Endothelial cell of umbilical vein (primary cell): ENCODE results near the gene COX7A2L. TPM values are rescaled to one million over a fixed set of nuclear protein-coding genes. Genes with fewer than 3 reads are reported as not detected.

Experiments
- BruUV-seq: library from RNA; stranded (reverse); fragments of 400-500 nt; replicated peaks from 2 replicates; lab custom pipeline; 2021; lab: Mats Ljungman, UMichigan
- CTCF ChIA-PET: fragments of 300-600, 350-600 bp; sonication (Branson Sonifier 250); formaldehyde crosslinking; loops from one replicate; lab custom pipeline; 2021; ENCODE audit warnings: antibody characterized with exemption, inconsistent platforms; lab: Charles Lee
- POLR2A ChIA-PET: fragments of 300-600, 350-600 bp; sonication (Branson Sonifier 250); formaldehyde crosslinking; loops from one replicate; lab custom pipeline; 2021; ENCODE audit warnings: antibody characterized with exemption, inconsistent platforms; lab: Charles Lee
- DNase-seq: peaks from one replicate; pipeline ENCODE4 v3.0.0-alpha.2; 2011; ENCODE audit warnings: low read depth, low spot score
- FAIRE-seq: peaks from 2 replicates; lab custom pipeline; 2011; peaks lifted over from hg19 to GRCh38; lab: Jason Lieb, UNC
- H2AFZ ChIP-seq: 2 replicates; pipeline ENCODE4 v1.6.0; 2012; ENCODE audit warnings: low read depth, low read length, control low read depth, inconsistent platforms
- H3K27ac ChIP-seq: 2 replicates; pipeline ENCODE4 v1.5.1; 2011; ENCODE audit warnings: low read depth, mild to moderate bottlenecking, control low read depth, low read length, moderate library complexity; ENCODE audit not compliant: insufficient read depth
- H3K27me3 ChIP-seq, 2 experiments: 2 replicates each; pipeline versions ENCODE4 v1.6.0 to v1.6.1; 2011; ENCODE audit warnings: low read length in 2 of 2, mixed read lengths in 1 of 2; ENCODE audit not compliant: control insufficient read depth in 2 of 2, insufficient read depth in 2 of 2
- H3K36me3 ChIP-seq, 2 experiments: 2 replicates in 1 of 2; 3 replicates in 1 of 2; pipeline ENCODE4 v1.5.1; 2011; ENCODE audit warnings: low read length in 2 of 2, mild to moderate bottlenecking in 1 of 2, moderate library complexity in 1 of 2; ENCODE audit not compliant: control insufficient read depth in 2 of 2, insufficient read depth in 2 of 2; ENCODE audit errors: extremely low read depth in 1 of 2
- H3K4me1 ChIP-seq: 3 replicates; pipeline ENCODE4 v1.5.1; 2011; ENCODE audit warnings: mild to moderate bottlenecking, low read length; ENCODE audit not compliant: control insufficient read depth, insufficient read depth; ENCODE audit errors: extremely low read depth
- H3K4me2 ChIP-seq: 2 replicates; pipeline ENCODE4 v1.6.1; 2011; ENCODE audit warnings: low read length, control low read depth, mixed read lengths; ENCODE audit not compliant: insufficient read depth
- H3K4me3 ChIP-seq, 3 experiments: fragments of 200-600 bp in 1 of 3; sonication (generic), shearing (Covaris generic) in 1 of 3; replicated peaks in 1 of 3; 2 replicates each; pipeline ENCODE4 v1.5.1; 2011 to 2016; ENCODE audit warnings: control low read depth in 3 of 3, low read length in 3 of 3, mild to moderate bottlenecking in 2 of 3, inconsistent platforms in 1 of 3, low read depth in 1 of 3, moderate library complexity in 1 of 3; ENCODE audit not compliant: insufficient read depth in 1 of 3
- H3K79me2 ChIP-seq: 2 replicates; pipeline ENCODE4 v1.6.0; 2012; ENCODE audit warnings: low read length, inconsistent platforms; ENCODE audit not compliant: control insufficient read depth, insufficient read depth
- H3K9ac ChIP-seq: replicated peaks from 2 replicates; pipeline ENCODE3; 2011; ENCODE audit warnings: low read length, control low read depth; ENCODE audit not compliant: insufficient read depth; ENCODE audit errors: extremely low read depth
- H3K9me1 ChIP-seq: replicated peaks from 3 replicates; pipeline ENCODE4 v1.6.0; 2011; ENCODE audit warnings: mild to moderate bottlenecking, low read length; ENCODE audit not compliant: control insufficient read depth, insufficient read depth; ENCODE audit errors: extremely low read depth
- H3K9me3 ChIP-seq: replicated peaks from 2 replicates; pipeline ENCODE4 v1.5.1; 2012; ENCODE audit warnings: low read length, inconsistent platforms; ENCODE audit not compliant: control insufficient read depth, insufficient read depth
- H4K20me1 ChIP-seq: replicated peaks from 2 replicates; pipeline ENCODE3; 2011; ENCODE audit warnings: mild to moderate bottlenecking, low read length; ENCODE audit not compliant: control insufficient read depth, insufficient read depth; ENCODE audit errors: extremely low read depth
- FOS ChIP-seq: IDR thresholded peaks from 2 replicates; pipeline ENCODE4 v1.6.1; 2011; ENCODE audit warnings: mild to moderate bottlenecking, low read length, moderate library complexity, borderline replicate concordance; ENCODE audit not compliant: insufficient read depth
- GATA2 ChIP-seq: IDR thresholded peaks from 2 replicates; pipeline ENCODE4 v1.7.0; 2011; ENCODE audit warnings: low read depth, mild to moderate bottlenecking, moderate library complexity, mixed read lengths, low read length; ENCODE audit not compliant: insufficient read length, insufficient read depth
- MYC ChIP-seq: IDR thresholded peaks from one replicate; pipeline ENCODE4 v1.6.1; 2011; ENCODE audit warnings: mild to moderate bottlenecking, low read depth, low read length
- POLR2AphosphoS5 ChIP-seq: IDR thresholded peaks from 2 replicates; pipeline ENCODE4 v1.6.1; 2012; ENCODE audit warnings: low read depth, mild to moderate bottlenecking, control low read depth, low read length, moderate library complexity; ENCODE audit not compliant: insufficient read depth
- dilution Hi-C: fragments of 300-500 bp; cut with MboI; formaldehyde crosslinking; loops from one replicate; pipeline ENCODE4 v1.15.0; 2019; ENCODE audit warnings: low sequenced_read_pairs; ENCODE audit not compliant: extremely low pct_ligation_motif_present
- intact Hi-C: fragments of 100-400 bp; cut with micrococcal nuclease; formaldehyde crosslinking; loops from one replicate; pipeline ENCODE4 v1.10.0; 2022
- polyA plus RNA-seq, 4 experiments: library from polyadenylated mRNA; depleted of rRNA in 3 of 4; stranded (reverse) in 3 of 4; unstranded in 1 of 4; fragments of >200 nt; gene quantifications; 2 replicates each; pipeline versions ENCODE4 v1.2.1 to v1.2.3, GENCODE V29; 2011 to 2012; ENCODE audit warnings: missing spikeins in 1 of 4
- total RNA-seq: library from RNA; stranded (reverse); gene quantifications from 2 replicates; pipeline ENCODE4 v1.2.3, GENCODE V29; 2021
- TF ChIP-seq, protein P1 (sequence below), 2 donors: IDR thresholded peaks; 1 replicate in 1 of 2; 2 replicates in 1 of 2; pipeline ENCODE4 v1.5.1; 2011; ENCODE audit warnings: low read length in 2 of 2, mild to moderate bottlenecking in 2 of 2, moderate library complexity in 2 of 2, control low read depth in 1 of 2, inconsistent platforms in 1 of 2, low read depth in 1 of 2; ENCODE audit not compliant: insufficient read depth in 1 of 2; ENCODE audit errors: extremely low read depth in 1 of 2

The COX7A2L gene
- total and polyA plus RNA-seq, 2 donors (not counting 3 experiments of a cell fraction or from before 2014, with no cell fraction given): 94.2 to 119 TPM

DNA sequence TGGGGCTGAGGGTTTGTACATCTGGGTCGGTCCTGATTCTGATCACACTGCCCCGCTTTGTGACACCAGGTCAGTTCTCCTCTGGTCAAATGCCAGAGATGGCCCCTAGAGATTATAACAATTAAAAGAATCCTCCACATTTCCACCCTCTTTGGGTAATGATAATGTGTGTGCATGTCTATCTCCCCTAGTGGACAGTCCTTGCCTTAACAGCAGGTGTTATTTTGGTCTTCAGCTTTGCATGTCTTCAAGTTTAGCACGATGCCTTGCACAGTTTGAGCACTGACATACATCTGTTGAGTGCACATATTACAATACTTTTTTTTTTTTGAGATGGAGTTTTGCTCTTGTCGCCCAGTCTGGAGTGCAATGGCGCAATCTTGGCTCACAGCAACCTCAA lies 25.7 kb upstream of the COX7A2L start:
- H2AFZ ChIP-seq: no peak overlapping the region
- no peaks in the 10 kb centered on the region for H3K9me1 ChIP-seq
- H3K27ac ChIP-seq: no peak overlapping the region
- no peak overlapping the region for H3K4me3 ChIP-seq
- no peaks in the 10 kb centered on the region for H3K36me3 ChIP-seq
- H4K20me1 ChIP-seq: no peaks in the 10 kb centered on the region
- H3K27me3 ChIP-seq: peaks cover 5 to 8% of the 10 kb centered on the region in 2 experiments
- no peaks in the 10 kb centered on the region for H3K79me2 ChIP-seq
- H3K9ac ChIP-seq: no peak overlapping the region
- CTCF ChIA-PET: interaction anchor here (0.6 to 3.1 kb wide), 7 partner anchors 11 to 1136 kb away, joined by 3 to 18 read pairs (median 3); no protein-coding TSS in a partner anchor
- no peaks in the 10 kb centered on the region for H3K9me3 ChIP-seq
- DNase-seq (no peak), FAIRE-seq (no peak)
- BruUV-seq: no TSS peak
- no peak overlapping the region for H3K4me2 ChIP-seq
- TF ChIP-seq GATA2: no peak
- TF ChIP-seq, protein P1, sequence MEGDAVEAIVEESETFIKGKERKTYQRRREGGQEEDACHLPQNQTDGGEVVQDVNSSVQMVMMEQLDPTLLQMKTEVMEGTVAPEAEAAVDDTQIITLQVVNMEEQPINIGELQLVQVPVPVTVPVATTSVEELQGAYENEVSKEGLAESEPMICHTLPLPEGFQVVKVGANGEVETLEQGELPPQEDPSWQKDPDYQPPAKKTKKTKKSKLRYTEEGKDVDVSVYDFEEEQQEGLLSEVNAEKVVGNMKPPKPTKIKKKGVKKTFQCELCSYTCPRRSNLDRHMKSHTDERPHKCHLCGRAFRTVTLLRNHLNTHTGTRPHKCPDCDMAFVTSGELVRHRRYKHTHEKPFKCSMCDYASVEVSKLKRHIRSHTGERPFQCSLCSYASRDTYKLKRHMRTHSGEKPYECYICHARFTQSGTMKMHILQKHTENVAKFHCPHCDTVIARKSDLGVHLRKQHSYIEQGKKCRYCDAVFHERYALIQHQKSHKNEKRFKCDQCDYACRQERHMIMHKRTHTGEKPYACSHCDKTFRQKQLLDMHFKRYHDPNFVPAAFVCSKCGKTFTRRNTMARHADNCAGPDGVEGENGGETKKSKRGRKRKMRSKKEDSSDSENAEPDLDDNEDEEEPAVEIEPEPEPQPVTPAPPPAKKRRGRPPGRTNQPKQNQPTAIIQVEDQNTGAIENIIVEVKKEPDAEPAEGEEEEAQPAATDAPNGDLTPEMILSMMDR (IDR thresholded peaks at IDR 0.05; ENCODE audit: extremely low read depth in 1 of 2, insufficient read depth in 1 of 2, low read depth in 1 of 2, low read length in 2 of 2): peak in 1 of 2 donors; percentile 26
- intact Hi-C loops (no loop called here), dilution Hi-C loops (no loop called here)
- POLR2A ChIA-PET: no interaction called here
- H3K4me1 ChIP-seq: no peaks in the 10 kb centered on the region

DNA sequence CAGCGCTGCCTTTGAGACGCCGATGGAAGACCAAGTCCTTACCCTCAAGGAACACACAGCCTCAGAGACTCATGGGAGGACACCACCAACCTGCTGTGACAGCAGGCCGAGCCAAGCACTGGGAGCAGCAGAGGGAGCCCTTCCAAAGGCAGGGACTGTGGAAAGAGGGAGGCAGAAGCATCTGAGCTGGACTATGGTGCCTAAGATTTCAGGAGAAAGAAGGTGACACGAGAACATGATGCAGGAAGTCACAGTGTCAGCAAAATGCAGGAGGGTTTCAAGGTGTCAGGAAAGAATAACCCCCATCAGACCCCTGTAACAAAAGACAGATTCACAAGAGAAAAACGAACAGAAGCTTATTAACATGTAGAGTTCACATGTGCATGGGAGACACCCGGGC lies 24.2 kb upstream of the COX7A2L start:
- ChIA-PET POLR2A (no interaction called here), CTCF (interaction anchor here (0.7 to 3.1 kb wide), 9 partner anchors 10 to 283 kb away, joined by 3 to 18 read pairs (median 4); no protein-coding TSS in a partner anchor)
- H3K4me1 ChIP-seq: no peaks in the 10 kb centered on the region
- no peaks in the 10 kb centered on the region for H3K79me2 ChIP-seq
- no peaks in the 10 kb centered on the region for H3K9me1 ChIP-seq
- H3K27ac ChIP-seq: no peak overlapping the region
- no peak for FAIRE-seq
- dilution Hi-C loops (no loop called here), intact Hi-C loops (loop anchor here (2.0 kb wide), 1 partner anchor 278 kb away; no protein-coding TSS in a partner anchor)
- H3K9me3 ChIP-seq: no peaks in the 10 kb centered on the region
- no peak for DNase-seq
- no TSS peak for BruUV-seq
- no peak overlapping the region for H2AFZ ChIP-seq
- peaks cover 5 to 8% of the 10 kb centered on the region in 2 experiments for H3K27me3 ChIP-seq
- no peak overlapping the region for H3K9ac ChIP-seq
- TF ChIP-seq, protein P1 (IDR thresholded peaks at IDR 0.05; ENCODE audit: extremely low read depth in 1 of 2, insufficient read depth in 1 of 2, low read depth in 1 of 2, low read length in 2 of 2): peak in 1 of 2 donors; percentile 35
- TF ChIP-seq POLR2AphosphoS5 (no peak), MYC (no peak), FOS (no peak)
- H4K20me1 ChIP-seq: no peaks in the 10 kb centered on the region
- H3K4me3 ChIP-seq: no peak overlapping the region
- H3K4me2 ChIP-seq: no peak overlapping the region
- H3K36me3 ChIP-seq: no peaks in the 10 kb centered on the region
